ENCODE results near the gene SLC22A16.

DNA sequence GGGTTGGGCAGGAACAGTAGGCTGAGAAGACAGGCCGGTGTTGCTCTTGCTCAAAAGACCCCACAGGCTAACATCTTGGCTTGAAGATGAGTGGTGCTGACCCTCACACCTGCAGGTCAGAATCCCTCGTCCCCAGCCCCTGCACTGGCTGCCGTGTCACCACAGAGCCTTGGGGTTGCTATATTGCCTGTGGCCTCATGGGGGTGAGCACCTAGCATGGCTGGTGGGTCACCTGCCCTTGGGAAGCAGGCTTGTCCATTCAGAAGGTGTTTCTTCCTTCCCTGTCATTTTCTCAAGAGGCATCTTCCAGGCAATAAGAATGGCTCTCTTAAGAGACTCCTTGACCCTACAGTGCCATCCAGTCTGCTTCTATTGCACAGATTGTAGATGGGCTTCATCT, 7.7 kb downstream of the SLC22A16 start:
- TF ChIP-seq, protein P1, sequence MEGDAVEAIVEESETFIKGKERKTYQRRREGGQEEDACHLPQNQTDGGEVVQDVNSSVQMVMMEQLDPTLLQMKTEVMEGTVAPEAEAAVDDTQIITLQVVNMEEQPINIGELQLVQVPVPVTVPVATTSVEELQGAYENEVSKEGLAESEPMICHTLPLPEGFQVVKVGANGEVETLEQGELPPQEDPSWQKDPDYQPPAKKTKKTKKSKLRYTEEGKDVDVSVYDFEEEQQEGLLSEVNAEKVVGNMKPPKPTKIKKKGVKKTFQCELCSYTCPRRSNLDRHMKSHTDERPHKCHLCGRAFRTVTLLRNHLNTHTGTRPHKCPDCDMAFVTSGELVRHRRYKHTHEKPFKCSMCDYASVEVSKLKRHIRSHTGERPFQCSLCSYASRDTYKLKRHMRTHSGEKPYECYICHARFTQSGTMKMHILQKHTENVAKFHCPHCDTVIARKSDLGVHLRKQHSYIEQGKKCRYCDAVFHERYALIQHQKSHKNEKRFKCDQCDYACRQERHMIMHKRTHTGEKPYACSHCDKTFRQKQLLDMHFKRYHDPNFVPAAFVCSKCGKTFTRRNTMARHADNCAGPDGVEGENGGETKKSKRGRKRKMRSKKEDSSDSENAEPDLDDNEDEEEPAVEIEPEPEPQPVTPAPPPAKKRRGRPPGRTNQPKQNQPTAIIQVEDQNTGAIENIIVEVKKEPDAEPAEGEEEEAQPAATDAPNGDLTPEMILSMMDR (conservative IDR thresholded peaks at IDR 0.05 in 1 of 2, IDR thresholded peaks at IDR 0.05 in 1 of 2; ENCODE audit: low read depth in 1 of 2, low read length in 2 of 2), result no peak
- TF ChIP-seq EZH2 (IDR thresholded peaks at IDR 0.05; ENCODE audit: low read length, missing control alignments), result no peak

Data from fibroblast of lung (primary cell).